ENCODE data around the gene RRP12. TPM values are rescaled to one million over a fixed set of nuclear protein-coding genes. Genes with fewer than 3 reads are reported as not detected.

Gene RRP12
- total RNA-seq, 1 donor from 2014 or later: 23.5 TPM

DNA sequence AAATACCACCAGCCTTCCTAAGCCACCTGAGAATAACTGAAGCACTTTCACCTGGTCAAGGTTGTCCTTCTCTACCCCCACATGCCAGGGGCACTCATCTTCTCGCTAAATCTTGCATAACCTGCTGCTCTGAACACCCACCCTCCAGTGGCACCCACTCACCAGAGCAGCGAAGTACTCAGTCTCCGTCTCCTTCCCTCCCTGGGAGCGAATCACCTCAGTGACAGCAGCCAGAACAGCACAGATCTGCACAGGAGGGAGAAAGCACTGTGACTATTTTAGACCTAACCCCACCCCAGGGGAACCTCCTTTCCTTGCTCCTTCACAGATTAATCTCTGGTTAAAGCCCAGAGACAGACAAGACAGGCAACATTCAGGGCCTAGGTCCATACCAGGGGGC is 5.1 kb downstream of the RRP12 start:
- no peak overlapping the region for H3K4me3 ChIP-seq (ENCODE audit: low read depth, low read length)
- TF ChIP-seq, protein P1, sequence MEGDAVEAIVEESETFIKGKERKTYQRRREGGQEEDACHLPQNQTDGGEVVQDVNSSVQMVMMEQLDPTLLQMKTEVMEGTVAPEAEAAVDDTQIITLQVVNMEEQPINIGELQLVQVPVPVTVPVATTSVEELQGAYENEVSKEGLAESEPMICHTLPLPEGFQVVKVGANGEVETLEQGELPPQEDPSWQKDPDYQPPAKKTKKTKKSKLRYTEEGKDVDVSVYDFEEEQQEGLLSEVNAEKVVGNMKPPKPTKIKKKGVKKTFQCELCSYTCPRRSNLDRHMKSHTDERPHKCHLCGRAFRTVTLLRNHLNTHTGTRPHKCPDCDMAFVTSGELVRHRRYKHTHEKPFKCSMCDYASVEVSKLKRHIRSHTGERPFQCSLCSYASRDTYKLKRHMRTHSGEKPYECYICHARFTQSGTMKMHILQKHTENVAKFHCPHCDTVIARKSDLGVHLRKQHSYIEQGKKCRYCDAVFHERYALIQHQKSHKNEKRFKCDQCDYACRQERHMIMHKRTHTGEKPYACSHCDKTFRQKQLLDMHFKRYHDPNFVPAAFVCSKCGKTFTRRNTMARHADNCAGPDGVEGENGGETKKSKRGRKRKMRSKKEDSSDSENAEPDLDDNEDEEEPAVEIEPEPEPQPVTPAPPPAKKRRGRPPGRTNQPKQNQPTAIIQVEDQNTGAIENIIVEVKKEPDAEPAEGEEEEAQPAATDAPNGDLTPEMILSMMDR (conservative IDR thresholded peaks at IDR 0.05; ENCODE audit: low read depth, low read length): no peak
- DNase-seq (ENCODE audit: low read depth): no peak

DNA sequence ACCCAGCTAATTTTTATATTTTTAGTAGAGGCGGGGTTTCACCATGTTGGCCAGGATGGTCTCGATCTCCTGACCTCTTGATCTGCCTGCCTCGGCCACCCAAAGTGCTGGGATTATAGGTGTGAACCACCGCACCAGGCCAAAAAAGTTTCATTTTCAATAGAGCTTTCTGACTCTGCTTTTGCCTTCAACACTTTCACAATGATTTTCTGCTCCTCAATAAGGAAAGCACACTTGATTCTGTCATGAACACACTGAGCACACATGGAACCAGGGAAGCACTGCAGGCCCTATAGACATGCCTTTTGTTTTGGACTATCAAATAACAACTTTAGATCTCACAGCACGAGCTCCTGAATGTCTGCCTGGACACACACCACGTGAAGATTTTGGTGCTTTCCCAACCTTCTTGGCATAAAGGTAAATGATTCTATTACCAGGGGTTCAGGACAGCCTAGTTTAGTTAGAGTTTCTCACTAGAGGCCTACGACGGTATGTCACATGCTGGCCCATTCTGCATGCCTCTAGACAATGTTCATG is 8.0 kb downstream of the RRP12 start:
- H3K4me3 ChIP-seq (ENCODE audit: low read depth, low read length): no peak overlapping the region
- DNase-seq (ENCODE audit: low read depth): no peak
- TF ChIP-seq, protein P1 (conservative IDR thresholded peaks at IDR 0.05; ENCODE audit: low read depth, low read length): no peak

DNA sequence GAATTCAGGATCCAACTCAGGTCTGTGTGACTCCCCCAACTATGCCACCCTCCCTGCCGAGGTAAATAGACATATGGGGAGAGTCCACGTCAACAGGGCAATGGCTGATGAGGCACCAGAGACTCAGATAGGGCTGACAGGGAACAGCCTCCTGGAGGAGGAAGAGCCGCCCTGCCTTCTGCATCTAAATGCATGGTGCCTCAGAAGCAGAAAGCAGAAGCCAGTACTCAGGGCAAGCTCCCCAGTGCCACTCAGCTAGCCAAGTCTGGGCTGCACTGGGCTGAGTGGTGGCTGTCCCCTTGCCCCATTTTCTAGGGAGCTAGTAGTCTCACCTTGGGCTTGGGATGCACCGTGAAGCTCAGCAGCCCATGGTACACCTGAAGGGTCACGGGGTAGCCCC is 11.0 kb downstream of the RRP12 start:
- H3K4me3 ChIP-seq (ENCODE audit: low read depth, low read length): no peak overlapping the region

DNA sequence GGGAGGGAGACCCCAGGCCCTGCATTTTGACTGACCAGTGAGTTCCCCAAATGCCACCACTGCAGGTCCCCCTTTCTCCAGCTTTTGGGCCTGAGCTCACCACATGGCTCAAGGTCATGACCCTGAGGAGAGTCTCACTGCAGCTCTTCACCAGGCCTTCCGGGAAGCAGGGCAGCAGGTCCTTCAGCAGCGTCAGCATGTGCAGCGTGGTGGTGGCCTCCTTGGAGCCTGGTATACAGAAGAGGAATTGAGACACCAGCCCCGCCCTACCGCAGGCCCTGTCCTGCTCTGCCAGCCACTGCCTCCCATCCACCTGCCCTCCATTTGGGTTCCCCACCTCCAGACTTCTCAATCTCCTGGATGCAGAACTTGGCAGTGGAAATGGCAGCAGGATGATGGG is 13.0 kb downstream of the RRP12 start:
- H3K4me3 ChIP-seq (ENCODE audit: low read depth, low read length): no peak overlapping the region
- DNase-seq (ENCODE audit: low read depth): no peak
- TF ChIP-seq, protein P1 (conservative IDR thresholded peaks at IDR 0.05; ENCODE audit: low read depth, low read length): no peak

More for the DNA sequence above, 11.0 kb downstream of the RRP12 start:
- DNase-seq (ENCODE audit: low read depth): no peak
- TF ChIP-seq, protein P1 (conservative IDR thresholded peaks at IDR 0.05; ENCODE audit: low read depth, low read length): no peak

DNA sequence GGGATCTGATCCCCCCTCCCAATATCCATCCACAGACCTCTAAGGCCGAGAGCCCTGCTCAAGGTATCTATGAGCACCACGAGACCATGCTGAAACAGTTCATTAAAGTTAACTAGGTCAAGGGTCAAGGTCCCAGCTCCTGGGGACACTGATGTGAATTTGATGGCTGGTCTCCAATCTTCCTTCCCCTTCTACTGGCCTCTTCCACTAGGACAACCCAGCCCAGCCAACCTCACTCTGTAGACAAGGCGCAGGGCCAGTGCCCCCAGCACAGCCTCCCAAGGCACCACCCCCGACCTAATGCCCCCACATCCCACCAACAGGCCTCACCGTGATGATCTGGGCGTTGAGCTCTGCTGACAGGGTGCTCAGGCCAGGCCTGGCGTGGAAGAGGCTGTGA is 15.6 kb downstream of the RRP12 start:
- no peak overlapping the region for H3K4me3 ChIP-seq (ENCODE audit: low read depth, low read length)
- TF ChIP-seq, protein P1 (conservative IDR thresholded peaks at IDR 0.05; ENCODE audit: low read depth, low read length): no peak
- DNase-seq (ENCODE audit: low read depth): no peak

DNA sequence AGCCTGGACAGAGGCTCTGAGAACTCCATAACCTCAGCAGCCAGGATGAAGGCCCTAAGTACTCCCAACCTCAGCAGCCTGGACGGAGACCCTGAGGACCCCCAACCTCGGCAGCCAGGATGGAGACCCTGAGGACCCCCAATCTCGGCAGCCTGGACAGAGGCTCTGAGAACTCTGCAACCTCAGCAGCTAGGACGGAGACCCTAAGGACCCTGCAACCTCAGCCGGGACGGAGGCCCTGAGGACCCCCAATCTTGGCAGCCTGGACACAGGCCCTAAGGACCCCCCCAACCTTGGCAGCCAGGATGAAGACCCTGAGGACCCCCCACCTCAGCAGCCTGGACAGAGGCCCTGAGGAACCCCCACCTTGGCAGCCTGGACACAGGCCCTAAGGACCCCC is 16.5 kb downstream of the RRP12 start:
- TF ChIP-seq, protein P1 (conservative IDR thresholded peaks at IDR 0.05; ENCODE audit: low read depth, low read length): no peak
- no peak for DNase-seq (ENCODE audit: low read depth)
- no peak overlapping the region for H3K4me3 ChIP-seq (ENCODE audit: low read depth, low read length)

DNA sequence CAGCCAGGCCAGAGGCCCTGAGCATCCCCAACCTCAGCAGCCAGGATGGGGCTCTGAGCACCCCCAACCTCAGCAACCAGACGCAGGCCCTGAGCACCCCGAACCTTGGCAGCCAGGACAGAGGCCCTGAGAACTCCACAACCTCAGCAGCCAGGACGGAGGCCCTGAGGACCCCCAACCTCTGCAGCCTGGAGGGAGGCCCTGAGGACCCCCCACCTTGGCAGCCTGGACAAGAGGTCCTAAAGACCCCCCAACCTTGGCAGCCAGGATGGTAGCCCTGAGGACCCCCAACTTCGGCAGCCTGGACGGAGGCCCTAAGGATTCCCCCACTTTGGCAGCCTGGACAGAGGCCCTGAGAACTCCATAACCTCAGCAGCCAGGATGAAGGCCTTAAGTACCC is 17.0 kb downstream of the RRP12 start:
- no peak overlapping the region for H3K4me3 ChIP-seq (ENCODE audit: low read depth, low read length)
- TF ChIP-seq, protein P1 (conservative IDR thresholded peaks at IDR 0.05; ENCODE audit: low read depth, low read length): no peak
- DNase-seq (ENCODE audit: low read depth): no peak

Data from epithelial cell of proximal tubule (primary cell).